ENCODE results near the gene LIMK2. TPM values are rescaled to one million over a fixed set of nuclear protein-coding genes. Genes with fewer than 3 reads are reported as not detected.
"Not testable (repeated sequence)": the region's sequence is repeated elsewhere in the genome, so short reads cannot be mapped to it uniquely, and the experiment has no call there.

Gene LIMK2
- total RNA-seq, 1 experiment from 2014 or later = 42.5 TPM

DNA sequence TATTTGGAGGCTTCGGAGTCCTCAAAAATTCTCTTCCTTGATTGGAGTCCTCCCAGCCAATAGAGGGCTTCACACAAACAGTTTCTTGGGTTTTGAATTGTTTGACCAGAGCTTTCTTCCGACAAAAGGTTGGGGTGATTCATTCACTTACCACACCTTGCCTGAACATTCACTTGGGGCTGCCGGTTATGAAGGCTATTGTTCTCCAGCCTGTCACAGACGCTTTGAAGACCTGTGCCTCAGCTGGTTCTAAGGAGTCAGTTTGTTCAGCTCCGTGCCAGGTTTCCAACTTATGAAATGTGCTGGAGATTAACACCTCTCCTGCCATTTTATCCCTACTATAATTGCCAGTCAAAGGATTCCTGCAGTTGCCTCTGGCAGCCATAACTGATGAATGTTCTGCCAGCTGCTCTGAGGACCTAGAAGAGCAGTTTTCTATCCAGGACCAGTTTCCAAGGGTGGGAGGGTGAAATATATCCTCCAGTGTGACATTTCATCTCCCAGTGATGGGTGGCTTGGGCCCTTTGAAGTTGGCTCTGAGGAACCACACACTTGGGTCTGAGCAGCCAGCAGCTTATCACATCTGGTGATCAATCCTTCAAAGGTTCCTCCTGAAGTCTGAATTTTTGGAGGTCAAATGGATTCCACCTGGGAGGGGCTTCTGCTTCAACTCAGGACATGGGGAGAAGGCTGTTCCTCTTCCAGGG, 31.4 kb downstream of the LIMK2 start:
- no peaks in the 10 kb centered on the region for H3K36me3 ChIP-seq (ENCODE audit: low read depth)
- peaks cover 47% of the 10 kb centered on the region for H3K4me1 ChIP-seq (replicated peaks; ENCODE audit: insufficient read depth)
- peak overlapping the region; percentile 78 for H3K4me2 ChIP-seq
- no peak overlapping the region for H2AFZ ChIP-seq
- TSS peak; percentile 70 for BruUV-seq (replicated peaks)
- no peaks in the 10 kb centered on the region for H3K9me2 ChIP-seq (ENCODE audit: insufficient read depth)
- no peaks in the 10 kb centered on the region for H4K20me1 ChIP-seq (ENCODE audit: insufficient read depth)
- peak overlapping the region; percentile 33; the same call in 1 of the 2 replicates for H3K4me3 ChIP-seq
- TF ChIP-seq EZH2 (IDR thresholded peaks at IDR 0.05; ENCODE audit: low read depth) = no peak
- TF ChIP-seq, protein P1, sequence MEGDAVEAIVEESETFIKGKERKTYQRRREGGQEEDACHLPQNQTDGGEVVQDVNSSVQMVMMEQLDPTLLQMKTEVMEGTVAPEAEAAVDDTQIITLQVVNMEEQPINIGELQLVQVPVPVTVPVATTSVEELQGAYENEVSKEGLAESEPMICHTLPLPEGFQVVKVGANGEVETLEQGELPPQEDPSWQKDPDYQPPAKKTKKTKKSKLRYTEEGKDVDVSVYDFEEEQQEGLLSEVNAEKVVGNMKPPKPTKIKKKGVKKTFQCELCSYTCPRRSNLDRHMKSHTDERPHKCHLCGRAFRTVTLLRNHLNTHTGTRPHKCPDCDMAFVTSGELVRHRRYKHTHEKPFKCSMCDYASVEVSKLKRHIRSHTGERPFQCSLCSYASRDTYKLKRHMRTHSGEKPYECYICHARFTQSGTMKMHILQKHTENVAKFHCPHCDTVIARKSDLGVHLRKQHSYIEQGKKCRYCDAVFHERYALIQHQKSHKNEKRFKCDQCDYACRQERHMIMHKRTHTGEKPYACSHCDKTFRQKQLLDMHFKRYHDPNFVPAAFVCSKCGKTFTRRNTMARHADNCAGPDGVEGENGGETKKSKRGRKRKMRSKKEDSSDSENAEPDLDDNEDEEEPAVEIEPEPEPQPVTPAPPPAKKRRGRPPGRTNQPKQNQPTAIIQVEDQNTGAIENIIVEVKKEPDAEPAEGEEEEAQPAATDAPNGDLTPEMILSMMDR (conservative IDR thresholded peaks at IDR 0.05) = peak; percentile 14; the same call in 1 of the 2 replicates
- no peaks in the 10 kb centered on the region for H3K79me2 ChIP-seq (ENCODE audit: low read depth)
- CTCF ChIA-PET = interaction anchor here (0.7 to 1.1 kb wide), 5 partner anchors 10 to 36 kb away, joined by 3 to 8 read pairs (median 3); no protein-coding TSS in a partner anchor
- DNase-seq = peak; percentile 61 to 93
- H3K27ac ChIP-seq = peak overlapping the region; percentile 71
- H3K27me3 ChIP-seq (ENCODE audit: insufficient read depth, low read depth) = no peaks in the 10 kb centered on the region
- POLR2A ChIA-PET (ENCODE audit: unreplicated experiment) = interaction anchor here (0.6 kb wide), 1 partner anchor 47 kb away, joined by 3 read pairs; no protein-coding TSS in a partner anchor
- H3F3A ChIP-seq (ENCODE audit: insufficient read depth, low read depth) = peaks cover 42% of the 10 kb centered on the region
- no peaks in the 10 kb centered on the region for H3K9me3 ChIP-seq (ENCODE audit: insufficient read depth, low read depth)
- intact Hi-C loops (cut with micrococcal nuclease; ENCODE audit: unreplicated experiment) = no loop called here

DNA sequence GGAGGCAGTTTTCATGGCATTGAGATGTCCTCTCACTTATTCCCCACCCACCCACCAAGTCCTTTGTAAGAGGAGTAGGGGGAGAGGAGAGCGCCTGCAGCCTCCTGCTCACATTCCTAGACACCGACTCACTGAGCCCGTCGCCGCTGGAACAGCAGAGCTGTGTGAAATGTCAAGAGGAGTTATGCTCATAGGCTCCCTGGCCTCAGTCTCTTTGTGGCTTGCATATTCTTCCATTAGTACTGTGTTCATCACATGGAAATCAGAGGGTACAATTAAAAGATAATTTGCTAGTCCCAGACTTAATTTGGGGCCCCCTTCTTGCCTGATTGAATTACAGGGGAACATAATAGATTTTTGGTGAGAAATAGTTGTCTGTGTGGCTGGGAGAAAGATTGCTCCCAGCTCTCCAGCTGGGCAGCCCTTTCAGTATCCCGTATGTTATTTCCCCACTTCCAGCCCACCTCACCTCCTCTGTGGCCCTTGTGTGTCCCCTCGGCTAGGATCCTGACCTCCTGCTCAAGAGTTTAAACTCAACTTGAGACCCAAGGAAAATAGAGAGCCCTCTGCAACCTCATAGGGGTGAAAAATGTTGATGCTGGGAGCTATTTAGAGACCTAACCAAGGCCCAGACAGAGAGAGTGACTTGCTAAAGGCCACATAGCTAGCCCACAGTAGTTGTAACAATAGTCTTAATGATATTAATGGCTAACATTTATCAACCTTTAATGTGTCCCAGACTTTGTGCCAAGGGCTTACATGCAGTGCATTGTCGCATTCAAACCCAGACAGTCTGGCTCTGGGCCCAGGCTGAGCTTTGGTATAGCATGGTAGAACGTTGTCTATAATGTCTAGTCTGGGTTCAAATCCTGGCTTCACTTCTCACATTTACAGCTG, 32.2 kb downstream of the LIMK2 start:
- H3K4me3 ChIP-seq = peak overlapping the region; percentile 33; the same call in 1 of the 2 replicates
- H3F3A ChIP-seq (ENCODE audit: insufficient read depth, low read depth) = peaks cover 42% of the 10 kb centered on the region
- DNase-seq = peak; percentile 55 to 74
- H2AFZ ChIP-seq = no peak overlapping the region
- no peaks in the 10 kb centered on the region for H3K9me2 ChIP-seq (ENCODE audit: insufficient read depth)
- peak overlapping the region; percentile 78 for H3K4me2 ChIP-seq
- intact Hi-C loops (cut with micrococcal nuclease; ENCODE audit: unreplicated experiment) = no loop called here
- H3K79me2 ChIP-seq (ENCODE audit: low read depth) = no peaks in the 10 kb centered on the region
- no peaks in the 10 kb centered on the region for H3K9me3 ChIP-seq (ENCODE audit: insufficient read depth, low read depth)
- POLR2A ChIA-PET (ENCODE audit: unreplicated experiment) = interaction anchor here (0.6 kb wide), 3 partner anchors 25 to 46 kb away, joined by 3 to 6 read pairs (median 5); no protein-coding TSS in a partner anchor
- H3K27ac ChIP-seq = peak overlapping the region; percentile 71
- peaks cover 53% of the 10 kb centered on the region for H3K4me1 ChIP-seq (replicated peaks; ENCODE audit: insufficient read depth)
- TF ChIP-seq, protein P1 (conservative IDR thresholded peaks at IDR 0.05) = no peak
- no peak for TF ChIP-seq EZH2 (IDR thresholded peaks at IDR 0.05; ENCODE audit: low read depth)
- no peaks in the 10 kb centered on the region for H3K27me3 ChIP-seq (ENCODE audit: insufficient read depth, low read depth)
- no TSS peak for BruUV-seq (replicated peaks)
- CTCF ChIA-PET = interaction anchor here (0.9 to 1.1 kb wide), 2 partner anchors 9 to 10 kb away, joined by 4 to 8 read pairs; no protein-coding TSS in a partner anchor
- H3K36me3 ChIP-seq (ENCODE audit: low read depth) = no peaks in the 10 kb centered on the region
- H4K20me1 ChIP-seq (ENCODE audit: insufficient read depth) = no peaks in the 10 kb centered on the region

DNA sequence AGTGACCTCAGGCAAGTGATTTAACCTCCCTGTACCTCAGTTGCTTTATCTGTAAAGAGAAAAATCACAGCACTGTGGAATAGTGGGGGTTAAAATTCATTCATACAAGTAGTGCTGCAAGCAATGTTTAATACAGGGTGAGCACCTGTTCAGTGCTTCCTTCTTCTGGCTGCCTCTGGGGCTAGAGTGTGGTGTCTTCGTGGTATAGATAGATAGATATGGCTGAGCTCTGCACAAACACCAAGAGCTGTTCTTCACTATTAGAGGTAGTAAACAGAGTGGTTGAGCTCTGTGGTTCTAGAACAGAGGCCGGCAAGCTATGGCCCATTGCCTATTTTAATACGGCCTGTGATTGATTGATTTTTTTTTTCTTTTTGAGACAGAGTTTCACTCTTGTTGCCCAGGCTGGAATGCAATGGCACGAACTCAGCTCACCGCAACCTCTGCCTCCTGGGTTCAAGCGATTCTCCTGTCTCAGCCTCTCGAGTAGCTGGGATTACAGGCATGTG, 32.9 kb downstream of the LIMK2 start:
- Histone ChIP-seq H3F3A (ENCODE audit: insufficient read depth, low read depth) (peaks cover 42% of the 10 kb centered on the region), H3K4me1 (replicated peaks; ENCODE audit: insufficient read depth) (peaks cover 56% of the 10 kb centered on the region), H2AFZ (no peak overlapping the region), H3K4me3 (no peak overlapping the region), H3K9me2 (ENCODE audit: insufficient read depth) (no peaks in the 10 kb centered on the region), H3K36me3 (ENCODE audit: low read depth) (no peaks in the 10 kb centered on the region), H4K20me1 (ENCODE audit: insufficient read depth) (no peaks in the 10 kb centered on the region), H3K4me2 (peak overlapping the region; percentile 78), H3K79me2 (ENCODE audit: low read depth) (no peaks in the 10 kb centered on the region), H3K27ac (no peak overlapping the region), H3K27me3 (ENCODE audit: insufficient read depth, low read depth) (no peaks in the 10 kb centered on the region), H3K9me3 (ENCODE audit: insufficient read depth, low read depth) (no peaks in the 10 kb centered on the region)
- intact Hi-C loops (cut with micrococcal nuclease; ENCODE audit: unreplicated experiment) = no loop called here
- BruUV-seq (replicated peaks) = no TSS peak
- ChIA-PET CTCF (interaction anchor here (0.5 to 0.9 kb wide), 2 partner anchors 9 to 81 kb away, joined by 3 to 4 read pairs; no protein-coding TSS in a partner anchor), POLR2A (ENCODE audit: unreplicated experiment) (interaction anchor here (0.6 to 0.7 kb wide), 2 partner anchors 24 to 253 kb away, joined by 3 to 6 read pairs; no protein-coding TSS in a partner anchor)
- TF ChIP-seq EZH2 (IDR thresholded peaks at IDR 0.05; ENCODE audit: low read depth) = no peak
- TF ChIP-seq, protein P1 (conservative IDR thresholded peaks at IDR 0.05) = no peak
- no peak for DNase-seq

DNA sequence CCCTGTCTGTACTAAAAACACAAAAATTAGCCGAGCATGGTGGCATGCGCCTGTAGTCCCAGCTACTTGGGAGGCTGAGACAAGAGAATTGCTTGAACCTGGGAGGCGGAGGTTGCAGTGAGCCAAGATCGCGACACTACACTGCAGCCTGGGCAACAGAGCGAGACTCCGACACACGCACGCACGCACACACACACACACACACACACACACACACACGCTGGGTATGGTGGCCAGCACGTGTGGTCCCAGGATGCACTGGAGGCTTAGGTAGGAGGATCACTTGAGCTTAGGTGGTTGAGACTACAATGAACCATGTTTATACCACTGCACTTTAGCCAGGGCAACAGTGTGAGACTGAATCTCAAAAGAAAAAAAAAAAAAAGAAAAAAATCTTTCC, 33.9 kb downstream of the LIMK2 start:
- Histone ChIP-seq H3K4me1 (replicated peaks; ENCODE audit: insufficient read depth) (peaks cover 51% of the 10 kb centered on the region), H3F3A (ENCODE audit: insufficient read depth, low read depth) (peaks cover 38% of the 10 kb centered on the region)
- intact Hi-C loops (cut with micrococcal nuclease; ENCODE audit: unreplicated experiment); BruUV-seq (replicated peaks); H3K36me3 ChIP-seq (ENCODE audit: low read depth); DNase-seq; H3K79me2 ChIP-seq (ENCODE audit: low read depth); H3K27me3 ChIP-seq (ENCODE audit: insufficient read depth, low read depth); H3K4me3 ChIP-seq; H4K20me1 ChIP-seq (ENCODE audit: insufficient read depth); H2AFZ ChIP-seq; H3K9me2 ChIP-seq (ENCODE audit: insufficient read depth); H3K27ac ChIP-seq; H3K4me2 ChIP-seq; H3K9me3 ChIP-seq (ENCODE audit: insufficient read depth, low read depth): not testable (repeated sequence)
- ChIA-PET CTCF (interaction anchor here (1.1 kb wide), 1 partner anchor 27 kb away, joined by 4 read pairs; no protein-coding TSS in a partner anchor), POLR2A (ENCODE audit: unreplicated experiment) (interaction anchor here (0.6 kb wide), 1 partner anchor 439 kb away, joined by 6 read pairs; no protein-coding TSS in a partner anchor)
